Activated CD4-positive, CD25-positive, alpha-beta regulatory T cell treated with anti-CD3 and anti-CD28 coated beads, Interleukin-2, amount 50 U/mL, for 24 hours (primary cell): ENCODE measurements around the gene ZNF398.
A peak's percentile ranks its signal among the peaks of the same experiment; 100 is the strongest.
"Not testable (repeated sequence)": the region's sequence is repeated elsewhere in the genome, so short reads cannot be mapped to it uniquely, and the experiment has no call there.

ENCODE experiments used
- ATAC-seq, 2 donors: fragments of 150-1000 bp; cut with Tn5 transposase; one replicate each; pipeline ENCODE4 v1.10.0; 2021; ENCODE audit warnings: mild to moderate bottlenecking in 1 of 2, moderate library complexity in 1 of 2

Gene ZNF398

DNA sequence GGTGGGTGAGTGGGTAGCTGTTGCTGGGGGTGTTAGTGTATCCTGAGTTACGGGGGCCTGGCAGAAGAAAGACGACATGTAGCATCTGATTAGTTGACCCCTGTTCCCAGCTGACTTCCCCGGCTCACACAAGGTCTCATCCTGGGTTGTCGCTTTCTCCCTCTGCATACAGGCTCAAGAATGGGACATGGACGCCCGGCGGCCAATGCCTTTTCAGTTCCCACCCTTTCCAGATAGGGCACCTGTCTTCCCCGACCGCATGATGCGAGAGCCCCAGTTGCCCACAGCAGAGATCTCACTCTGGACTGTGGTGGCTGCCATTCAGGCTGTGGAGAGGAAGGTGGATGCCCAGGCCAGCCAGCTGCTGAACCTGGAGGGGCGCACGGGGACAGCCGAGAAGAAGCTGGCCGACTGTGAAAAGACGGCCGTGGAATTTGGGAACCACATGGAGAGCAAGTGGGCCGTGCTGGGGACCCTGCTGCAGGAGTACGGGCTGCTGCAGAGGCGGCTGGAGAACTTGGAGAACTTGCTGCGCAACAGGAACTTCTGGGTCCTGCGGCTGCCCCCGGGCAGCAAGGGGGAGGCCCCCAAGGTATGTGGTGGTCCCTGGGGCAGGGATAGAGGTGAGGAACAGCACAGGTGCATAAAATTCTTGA lies 51.0 kb downstream of the ZNF398 start:
- ATAC-seq, result no peak

DNA sequence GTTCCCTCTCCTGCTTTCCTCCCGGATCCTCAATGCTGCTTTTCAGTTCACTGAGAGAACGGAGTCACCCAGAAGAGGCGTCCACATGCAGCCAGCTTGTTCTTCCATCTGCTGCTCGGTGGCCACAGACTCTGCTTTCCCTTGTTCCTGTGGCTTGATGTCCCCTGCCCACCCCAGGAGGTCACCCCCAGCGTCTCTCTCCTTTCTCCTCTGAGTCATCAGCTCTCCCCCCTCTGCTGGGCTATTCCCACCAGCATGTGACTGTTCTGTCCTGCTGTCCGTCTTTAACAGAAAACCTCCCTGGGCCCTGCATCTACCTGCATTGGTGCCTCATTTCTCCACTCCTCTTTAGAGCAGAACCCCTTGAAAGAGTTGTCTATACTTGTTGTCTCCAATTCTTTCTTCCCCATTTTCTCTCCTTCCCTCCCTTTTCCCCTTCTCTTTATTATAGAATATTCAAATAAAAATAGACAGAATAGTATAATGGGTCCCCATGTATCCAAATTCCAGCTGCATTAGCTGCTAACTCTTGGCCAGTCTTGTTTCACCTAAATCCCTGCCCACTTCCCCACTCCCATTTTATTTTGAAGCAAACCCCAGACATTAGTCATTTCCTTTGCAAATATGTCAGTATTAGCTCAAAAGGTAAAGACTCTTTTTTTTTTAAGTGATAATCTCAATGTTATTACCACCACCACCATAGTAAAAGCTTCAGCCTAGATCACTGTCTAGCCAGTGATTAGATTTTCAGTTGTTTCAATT lies 52.2 kb downstream of the ZNF398 start:
- no peak for ATAC-seq

DNA sequence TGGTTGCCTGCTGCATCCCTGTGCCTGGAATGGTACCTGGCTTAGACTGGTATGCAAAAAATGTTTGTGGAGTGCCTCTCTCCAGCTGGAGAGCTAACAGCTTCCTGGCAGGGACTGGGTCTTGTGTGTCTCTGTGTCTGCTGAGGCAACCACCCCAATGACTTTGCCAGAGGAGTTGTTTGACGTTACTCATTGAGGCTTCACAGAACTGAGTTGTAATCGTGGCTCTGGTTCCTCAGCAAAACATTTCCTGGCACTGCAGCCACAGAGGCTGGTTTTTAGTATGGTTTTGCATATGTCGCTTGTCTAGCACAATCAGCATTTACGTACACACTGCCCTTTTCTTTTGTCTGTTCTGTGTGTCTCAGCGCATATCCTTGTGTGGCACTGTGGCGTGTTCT lies 55.6 kb downstream of the ZNF398 start:
- ATAC-seq, result peak; percentile 81 to 93

DNA sequence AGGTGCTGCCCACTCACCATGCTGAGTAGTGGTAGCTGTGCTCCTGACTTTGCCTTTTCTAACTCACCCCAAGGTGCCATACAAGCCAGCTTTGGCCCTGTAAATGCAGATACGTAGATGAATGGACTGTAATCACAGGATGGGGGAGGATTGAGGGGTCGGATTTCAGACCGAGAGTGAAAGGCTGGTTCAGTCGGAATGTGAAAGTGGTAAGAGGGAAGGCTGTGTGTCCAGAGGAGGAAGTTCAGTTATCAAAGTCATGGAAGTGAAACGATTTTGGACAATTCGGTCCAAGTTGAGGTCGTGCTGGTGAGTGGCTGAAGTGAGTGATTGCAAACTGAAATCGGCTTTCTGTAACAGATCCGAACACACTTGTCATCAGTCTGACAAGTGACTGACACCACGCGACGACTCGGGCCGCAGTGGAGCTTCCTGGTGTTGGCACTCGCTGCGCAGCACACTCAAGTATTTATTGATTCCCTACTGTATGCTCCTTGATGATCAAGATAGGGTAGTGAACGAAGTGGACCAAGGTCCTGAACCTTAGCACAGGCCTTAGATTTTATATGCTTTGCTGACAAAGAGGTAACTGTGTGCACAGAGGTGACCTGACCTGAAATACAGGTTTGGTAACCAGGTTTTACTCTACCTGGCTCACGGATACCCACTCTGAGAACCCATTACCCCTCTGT lies 58.6 kb downstream of the ZNF398 start:
- no peak for ATAC-seq

DNA sequence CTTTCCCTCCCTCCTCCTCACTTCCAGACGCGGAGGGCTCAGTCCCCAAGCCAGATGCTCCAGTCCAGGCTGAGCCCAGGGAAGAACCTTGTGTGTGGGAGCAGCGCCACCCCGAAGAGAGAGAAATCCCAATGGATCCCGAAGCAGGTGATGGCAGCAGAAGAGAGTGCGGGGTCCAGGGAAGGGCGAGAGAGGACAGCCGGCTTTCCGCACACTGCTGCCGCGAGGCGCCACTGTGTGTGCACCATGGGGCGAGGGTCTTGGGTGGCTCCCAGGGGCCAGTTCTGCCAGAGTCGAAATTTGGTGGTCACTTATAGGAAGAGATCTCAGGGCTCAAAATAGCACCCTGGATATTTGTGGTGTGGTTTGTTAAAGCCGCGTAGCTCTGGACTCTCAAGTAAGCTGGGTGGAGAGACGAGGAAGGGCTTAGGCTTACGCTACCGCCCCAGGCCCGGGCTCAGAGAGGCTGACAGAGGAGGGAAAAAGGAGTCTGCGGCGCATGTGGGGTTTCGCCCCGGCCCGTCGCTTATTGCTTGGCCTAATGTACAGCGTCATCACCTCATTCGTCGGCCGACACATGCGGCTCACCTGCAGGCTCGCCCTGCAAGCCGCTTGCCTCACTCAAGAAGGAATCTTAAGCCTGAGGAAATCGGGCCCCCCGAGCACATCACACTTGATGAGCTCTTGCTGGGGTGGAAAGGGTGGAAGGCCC lies 60.2 kb downstream of the ZNF398 start:
- no peak for ATAC-seq

DNA sequence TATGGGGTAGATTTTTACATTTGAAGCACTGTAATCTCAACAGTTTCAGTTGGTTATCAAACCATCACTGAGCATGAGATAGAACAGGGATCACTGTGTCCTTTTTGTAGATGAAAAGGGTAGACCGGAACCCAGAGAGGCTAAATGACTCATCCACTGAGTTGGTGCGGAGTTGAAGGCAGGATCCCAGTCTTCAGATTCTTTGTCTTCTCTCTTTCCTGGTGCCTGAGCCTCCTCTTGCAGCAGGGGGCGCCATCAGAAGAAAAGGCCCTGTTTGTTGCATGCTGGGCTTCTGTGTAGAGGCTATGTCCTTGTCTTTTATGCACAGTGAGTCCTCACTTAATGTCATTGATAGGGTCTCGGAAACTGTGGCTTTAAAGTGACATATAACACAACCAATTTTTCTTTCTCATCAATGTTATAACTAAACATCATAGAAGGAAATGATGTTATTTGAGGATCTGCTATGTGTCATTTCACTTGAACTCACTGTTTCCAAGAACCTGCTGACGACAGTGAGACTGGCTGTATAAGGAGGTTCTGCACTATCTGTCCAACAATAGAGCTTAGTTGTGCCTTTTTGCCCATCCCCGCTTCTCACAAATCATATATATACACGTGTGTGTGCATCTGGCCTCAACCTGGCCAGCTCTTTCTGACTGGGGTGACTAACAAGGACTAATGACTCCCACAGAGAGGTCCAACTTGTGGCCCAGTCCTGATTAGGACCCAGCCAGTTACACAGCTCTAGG lies 62.4 kb downstream of the ZNF398 start:
- ATAC-seq, result peak; percentile 89 to 90

DNA sequence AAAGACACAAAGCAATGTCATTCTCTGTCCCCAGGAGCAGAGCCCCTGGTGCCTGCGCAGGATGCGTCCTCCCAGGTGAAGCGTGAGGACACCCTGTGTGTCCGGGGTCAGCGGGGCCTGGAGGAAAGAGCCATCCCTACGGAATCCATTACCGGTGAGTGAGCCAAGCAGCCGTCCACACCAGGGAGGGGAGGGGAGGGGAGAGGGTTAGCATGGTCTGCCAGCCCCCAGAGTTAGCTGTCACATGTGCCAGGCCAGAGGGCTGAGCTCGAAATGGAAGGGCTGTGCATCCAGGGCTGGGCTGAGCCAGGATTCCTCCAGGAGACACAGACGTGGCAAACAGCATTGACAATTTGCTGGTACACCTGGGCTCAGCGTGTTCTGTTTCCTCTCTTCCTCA lies 63.3 kb downstream of the ZNF398 start:
- ATAC-seq, result no peak

DNA sequence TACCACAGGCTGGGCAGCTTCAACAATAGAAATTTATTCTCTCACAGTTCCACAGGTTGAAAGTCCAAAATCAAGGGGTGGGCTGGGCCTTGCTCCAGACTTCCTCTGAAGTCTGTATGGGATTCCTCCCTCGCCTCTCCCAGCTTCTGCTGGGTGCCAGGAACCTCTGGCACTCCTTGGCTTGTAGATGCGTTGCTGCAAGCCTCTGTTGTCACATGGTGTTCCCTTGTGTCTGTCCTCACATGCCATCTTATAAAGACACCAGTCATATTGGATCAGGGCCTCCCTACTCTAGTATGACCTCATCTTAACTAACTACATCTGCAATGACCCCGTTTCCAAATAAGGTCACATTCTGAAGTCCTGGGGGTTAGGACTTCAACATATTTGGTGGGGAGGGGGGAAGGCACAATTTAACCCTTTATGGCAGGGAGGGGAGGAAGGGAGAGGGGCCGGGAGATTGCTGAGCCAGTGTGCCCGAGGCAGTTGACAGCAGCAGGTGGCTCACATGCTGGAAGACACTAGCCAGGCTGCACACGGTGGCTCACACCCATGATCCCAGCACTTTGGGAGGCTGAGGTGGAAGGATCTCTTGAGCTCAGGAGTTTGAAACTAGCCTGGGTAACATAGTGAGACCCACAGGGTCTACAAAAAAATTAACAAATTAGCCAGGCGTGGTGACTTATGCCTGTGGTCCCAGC lies 66.9 kb downstream of the ZNF398 start:
- ATAC-seq, result no peak

DNA sequence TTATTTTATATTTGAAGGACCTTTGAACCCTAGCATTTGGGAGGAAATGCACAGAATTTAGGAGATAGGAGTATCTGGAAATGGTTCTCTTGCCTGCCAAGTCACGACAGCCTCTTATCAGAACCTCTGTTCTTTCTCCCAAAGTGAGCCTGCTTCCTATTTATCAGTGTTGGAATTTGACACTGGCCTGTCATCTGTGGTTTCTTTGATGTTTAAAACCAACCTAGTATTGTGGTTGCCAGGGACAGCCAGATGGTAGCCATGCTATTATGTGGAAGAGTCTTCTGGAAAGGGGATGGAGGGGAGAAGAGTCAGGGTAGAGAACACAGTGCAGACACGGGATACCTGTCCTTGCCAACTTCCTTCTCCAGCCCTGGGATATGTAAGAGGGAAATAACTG lies 69.1 kb downstream of the ZNF398 start:
- ATAC-seq, result no peak

DNA sequence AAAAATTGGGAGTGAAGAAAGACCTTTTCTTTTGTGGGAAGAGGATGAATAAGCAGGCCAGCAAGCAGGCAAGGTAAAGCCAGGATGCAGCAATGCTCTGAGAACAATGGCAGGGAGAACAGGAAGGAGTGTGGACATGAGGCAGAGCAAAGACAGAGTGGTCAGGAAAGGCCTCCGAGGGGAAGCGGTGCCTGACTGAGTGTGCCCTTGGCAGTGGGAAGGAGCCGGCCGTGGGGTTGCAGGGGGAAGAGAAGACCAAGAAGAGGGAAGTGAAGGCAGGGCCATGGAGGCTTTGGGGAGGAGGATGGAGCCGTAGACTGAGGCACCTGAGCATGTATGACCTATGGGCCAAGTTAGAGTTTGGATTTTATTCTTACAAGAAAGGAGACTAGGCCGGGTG lies 70.3 kb downstream of the ZNF398 start:
- ATAC-seq, result no peak

DNA sequence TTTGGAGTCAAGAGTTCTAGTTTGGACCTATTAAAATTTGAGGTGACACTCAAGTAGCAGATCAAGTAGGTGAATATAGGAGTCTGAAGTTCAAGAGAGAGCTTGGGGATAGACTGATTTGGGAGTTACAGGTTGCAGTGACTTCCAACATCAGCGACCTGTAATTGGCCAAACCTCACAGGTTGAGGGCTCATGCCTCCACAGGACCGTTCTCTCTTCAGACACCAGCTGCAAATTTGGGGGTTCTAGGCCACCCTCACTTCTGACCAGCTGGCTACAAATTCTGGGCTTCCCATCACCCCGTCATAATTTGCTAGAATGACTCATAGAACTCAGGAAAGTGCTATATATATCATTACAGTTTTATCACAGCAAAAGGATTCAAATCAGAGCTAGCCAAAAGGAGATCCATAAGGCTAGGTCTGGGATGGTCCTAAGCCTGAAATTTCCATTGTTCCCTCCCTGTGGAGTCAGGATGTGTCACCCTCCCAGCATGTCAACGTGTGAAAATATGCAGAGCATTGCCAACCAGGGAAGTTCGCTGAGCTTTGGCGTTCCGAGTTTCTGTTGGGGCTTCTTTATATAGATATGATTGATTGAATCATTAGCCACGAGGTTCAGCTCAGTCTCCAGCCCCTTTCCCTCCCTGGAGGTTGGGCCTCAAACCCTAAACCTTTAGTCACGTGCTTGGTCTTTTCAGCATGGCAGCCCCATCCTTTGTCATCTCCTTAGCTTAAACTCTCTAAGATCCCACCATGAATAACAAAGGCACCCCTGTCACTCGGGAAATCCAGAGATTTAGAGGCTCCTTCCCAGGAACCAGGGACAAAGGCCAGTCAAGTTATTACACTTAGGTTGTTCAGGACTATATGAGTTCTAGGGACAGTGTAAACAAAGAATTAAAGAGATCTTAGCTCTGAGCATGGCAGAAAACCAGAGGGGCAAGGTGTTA lies 71.5 kb downstream of the ZNF398 start:
- ATAC-seq, result no peak

DNA sequence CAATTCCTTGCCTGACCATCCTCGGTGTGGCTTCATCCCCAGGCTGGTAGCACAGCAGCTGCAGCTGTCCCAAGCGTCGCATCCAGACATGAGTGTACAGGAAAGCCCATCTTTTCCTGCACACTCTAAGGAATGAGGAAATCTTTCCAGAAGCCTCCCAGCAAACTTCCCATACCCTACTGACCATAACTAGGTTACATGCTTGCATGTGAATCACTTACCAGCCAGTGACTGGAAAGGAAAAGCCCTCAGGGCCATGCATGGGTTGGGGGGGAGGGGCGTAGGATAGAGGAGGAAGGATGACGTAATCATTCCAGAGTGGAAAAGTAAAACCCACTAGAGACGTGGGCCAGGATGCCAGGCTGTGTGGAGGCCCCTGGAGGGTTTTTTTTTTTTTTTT lies 73.3 kb downstream of the ZNF398 start:
- ATAC-seq, result no peak

DNA sequence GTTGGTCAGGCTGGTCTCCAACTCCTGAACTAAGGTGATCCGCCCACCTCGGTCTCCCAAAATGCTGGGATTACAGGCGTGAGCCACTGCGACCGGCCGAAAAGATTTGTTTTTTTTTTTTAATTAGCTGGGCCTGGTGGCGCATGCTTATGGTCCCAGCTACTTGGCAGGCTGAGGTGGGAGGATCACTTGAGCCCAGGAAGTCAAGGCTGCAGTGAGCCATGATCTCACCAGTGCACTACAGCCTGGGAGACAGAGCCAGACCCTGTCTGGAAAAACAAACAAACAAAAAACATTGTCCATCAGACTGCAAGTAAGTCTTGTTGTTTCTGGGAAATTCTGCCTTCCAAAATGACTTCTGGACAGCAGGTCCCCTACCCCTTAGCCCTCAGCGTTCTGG lies 75.9 kb downstream of the ZNF398 start:
- no peak for ATAC-seq

DNA sequence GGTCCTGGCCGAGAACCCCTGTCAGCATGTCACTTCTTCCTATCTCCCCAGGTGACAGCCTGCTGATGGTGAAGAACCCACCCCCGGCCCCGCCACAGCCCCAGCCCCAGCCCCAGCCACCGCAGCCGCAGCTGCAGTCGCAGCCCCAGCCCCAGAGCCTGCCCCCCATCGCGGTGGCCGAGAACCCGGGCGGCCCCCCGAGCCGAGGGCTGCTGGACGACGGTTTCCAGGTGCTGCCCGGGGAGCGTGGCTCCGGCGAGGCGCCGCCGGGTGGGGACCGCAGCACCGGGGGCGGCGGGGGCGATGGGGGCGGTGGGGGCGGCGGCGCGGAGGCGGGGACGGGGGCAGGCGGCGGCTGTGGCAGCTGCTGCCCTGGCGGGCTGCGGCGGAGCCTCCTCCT lies 76.5 kb downstream of the ZNF398 start:
- no peak for ATAC-seq

DNA sequence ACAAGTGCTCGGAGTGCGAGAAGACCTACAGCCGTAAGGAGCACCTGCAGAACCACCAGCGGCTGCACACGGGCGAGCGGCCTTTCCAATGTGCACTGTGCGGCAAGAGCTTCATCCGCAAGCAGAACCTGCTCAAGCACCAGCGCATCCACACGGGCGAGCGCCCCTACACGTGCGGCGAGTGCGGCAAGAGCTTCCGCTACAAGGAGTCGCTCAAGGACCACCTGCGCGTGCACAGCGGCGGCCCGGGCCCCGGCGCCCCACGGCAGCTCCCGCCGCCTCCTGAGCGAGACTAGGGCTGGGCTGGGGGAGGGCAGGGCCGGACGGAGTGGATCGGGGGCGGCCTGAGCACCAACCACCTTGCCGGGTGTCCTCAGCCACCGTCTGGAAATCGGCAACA lies 77.1 kb downstream of the ZNF398 start:
- no peak for ATAC-seq

DNA sequence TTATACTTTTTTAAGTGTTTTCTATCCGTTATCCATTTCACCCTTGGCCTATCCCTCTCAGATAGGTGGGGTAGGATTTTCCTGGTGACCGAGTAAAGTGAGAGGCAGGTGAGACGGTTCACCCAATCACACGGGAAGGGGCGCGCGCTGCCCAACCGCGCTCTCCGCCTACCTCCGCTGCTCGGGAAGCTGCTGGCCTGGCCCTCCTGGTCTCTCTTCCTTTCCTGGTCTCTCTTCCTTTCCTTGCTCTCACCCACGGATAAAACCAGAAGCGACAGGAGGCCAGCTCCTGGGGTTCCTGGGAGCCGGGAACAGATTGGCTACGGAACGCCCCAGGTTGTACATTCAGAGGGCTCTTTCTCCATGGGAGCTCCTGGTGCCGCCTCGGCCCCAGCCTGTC lies 77.9 kb downstream of the ZNF398 start:
- no peak for ATAC-seq

DNA sequence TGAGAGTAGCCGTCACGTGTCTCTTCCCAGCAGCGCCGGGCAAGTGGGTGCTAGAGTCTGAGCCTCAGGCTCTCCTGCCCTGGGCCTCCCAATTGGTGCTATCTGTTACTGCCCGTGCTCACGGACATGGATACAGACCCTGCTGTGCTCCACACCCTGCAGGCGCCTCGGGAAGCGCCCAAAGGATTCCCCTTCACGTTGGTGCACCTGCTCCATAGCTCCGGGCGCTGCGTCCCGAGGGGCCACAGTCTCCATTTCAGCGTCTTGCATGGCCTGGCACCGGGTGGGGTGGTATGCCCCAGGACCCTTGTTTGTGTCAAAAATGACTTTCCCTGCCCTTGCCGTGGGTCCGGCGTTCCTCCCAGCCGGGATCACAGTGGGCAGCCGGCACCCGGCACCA lies 78.4 kb downstream of the ZNF398 start:
- ATAC-seq, result no peak

DNA sequence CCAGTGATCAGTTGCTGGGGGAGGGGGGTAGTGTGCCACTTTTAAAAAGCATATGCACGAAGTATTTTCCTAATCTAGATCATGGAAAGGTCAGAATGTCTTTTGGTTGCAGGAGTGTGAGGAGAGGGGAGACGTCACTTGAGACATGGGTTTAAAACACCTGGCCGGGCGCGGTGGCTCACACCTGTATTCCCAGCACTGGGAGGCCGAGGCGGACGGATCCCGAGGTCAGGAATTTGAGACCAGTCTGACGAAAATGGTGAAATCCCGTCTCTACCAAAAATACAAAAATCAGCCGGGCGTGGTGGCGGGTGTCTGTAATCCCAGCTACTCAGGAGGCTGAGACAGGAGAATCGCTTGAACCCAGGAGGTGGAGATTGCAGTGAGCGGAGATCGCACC lies 79.1 kb downstream of the ZNF398 start:
- not testable (repeated sequence) for ATAC-seq

DNA sequence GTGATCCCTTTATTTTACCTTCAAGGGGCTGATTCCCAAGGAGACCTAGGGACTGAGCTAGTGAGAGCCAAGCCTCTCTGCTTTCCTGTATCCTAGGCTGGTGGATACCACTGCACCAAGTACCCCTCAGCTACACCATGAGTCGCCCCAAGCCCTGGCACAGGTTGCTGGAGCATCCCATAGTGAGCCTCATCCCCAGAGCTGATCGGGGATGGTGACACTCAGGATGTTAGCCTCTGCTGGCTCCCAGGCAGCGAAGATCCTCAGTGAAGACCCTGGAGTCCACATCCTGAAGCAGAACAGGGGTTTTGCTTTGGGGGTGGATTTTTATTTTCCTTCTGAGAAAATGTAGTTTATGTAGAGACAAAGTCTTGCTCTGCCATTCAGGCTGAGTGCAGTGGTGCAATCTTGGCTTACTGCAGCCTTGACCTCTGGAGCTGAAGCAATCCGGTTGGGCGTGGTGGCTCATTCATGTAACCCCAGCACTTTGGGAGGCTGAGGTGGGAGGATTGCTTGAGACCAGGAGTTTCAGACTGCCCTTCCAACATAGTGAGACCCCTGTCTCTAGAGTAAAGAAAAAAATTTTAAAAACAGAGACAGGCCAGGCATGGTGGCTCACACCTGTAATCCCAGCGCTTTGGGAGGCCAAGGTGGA lies 79.7 kb downstream of the ZNF398 start:
- no peak for ATAC-seq

DNA sequence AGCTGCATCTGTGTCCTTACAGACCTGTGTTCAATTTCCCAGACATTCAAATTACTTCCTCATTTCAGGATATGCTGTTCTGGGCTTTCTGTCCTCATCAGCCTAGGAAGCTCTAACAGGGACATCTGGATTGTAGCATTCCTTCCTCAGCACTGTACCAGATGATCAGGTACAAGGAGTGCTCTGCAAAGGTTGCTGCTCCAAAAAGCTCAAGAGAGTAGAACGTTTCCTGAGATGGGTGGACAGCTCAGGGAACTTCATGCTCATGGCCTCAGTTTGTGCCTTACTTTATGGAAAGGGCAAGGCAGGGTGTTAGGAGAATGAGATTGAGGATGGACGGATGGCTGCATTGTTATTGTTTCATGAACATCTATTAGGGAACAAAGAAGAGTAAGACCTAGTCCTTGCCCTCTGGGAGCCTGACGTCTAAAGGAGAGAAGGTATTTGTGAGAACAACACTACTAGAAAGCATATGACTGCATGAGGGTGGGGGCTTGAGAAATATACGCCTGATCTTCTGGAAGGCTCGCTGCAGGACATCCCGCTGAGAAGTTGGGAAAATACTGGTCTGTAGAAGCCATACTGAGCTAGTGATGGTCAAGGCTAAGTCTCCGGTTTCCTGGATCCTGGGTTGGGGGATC lies 81.7 kb downstream of the ZNF398 start:
- no peak for ATAC-seq
